Thymus (tissue), 11 donors: ENCODE measurements around the gene ZNF77. TPM values are rescaled to one million over a fixed set of nuclear protein-coding genes. Genes with fewer than 3 reads are reported as not detected.

ENCODE experiments used
- DNase-seq, 9 donors: peaks; one replicate each; pipeline ENCODE4 v3.0.0-alpha.2; 2013; ENCODE audit warnings: low spot score in 9 of 9, low read depth in 6 of 9, missing footprints in 1 of 9
- H3K27ac ChIP-seq, 2 donors: one replicate each; pipeline ENCODE4 v1.5.1; 2013; ENCODE audit warnings: control low read depth in 1 of 2, low read depth in 1 of 2, low read length in 1 of 2, mild to moderate bottlenecking in 1 of 2, moderate library complexity in 1 of 2
- H3K27me3 ChIP-seq, 2 donors: one replicate each; pipeline ENCODE4 v1.5.1; 2013; ENCODE audit warnings: low read length in 1 of 2; ENCODE audit not compliant: control insufficient read depth in 2 of 2, insufficient read depth in 1 of 2
- H3K36me3 ChIP-seq, 2 donors: one replicate each; pipeline ENCODE4 v1.5.1; 2013; ENCODE audit warnings: low read length in 1 of 2, mild to moderate bottlenecking in 1 of 2, moderate library complexity in 1 of 2; ENCODE audit not compliant: control insufficient read depth in 2 of 2, insufficient read depth in 2 of 2
- H3K4me1 ChIP-seq, 2 donors: one replicate each; pipeline ENCODE4 v1.5.1; 2013; ENCODE audit warnings: low read length in 2 of 2; ENCODE audit not compliant: control insufficient read depth in 2 of 2, insufficient read depth in 2 of 2
- H3K4me3 ChIP-seq, 2 donors: one replicate each; pipeline ENCODE4 v1.5.1; 2013; ENCODE audit warnings: low read length in 2 of 2, control low read depth in 1 of 2, mild to moderate bottlenecking in 1 of 2
- H3K9me3 ChIP-seq, 2 donors: one replicate each; pipeline ENCODE4 v1.5.1; 2013; ENCODE audit warnings: low read length in 1 of 2, mild to moderate bottlenecking in 1 of 2; ENCODE audit not compliant: control insufficient read depth in 2 of 2, insufficient read depth in 1 of 2
- WGBS: extraction: QIAGEN DNeasy Blood & Tissue Kit; methylation state at CpG from one replicate; pipeline ENCODE4 v1.1.7; 2013; 5-methylcytosine and 5-hydroxymethylcytosine counted together
- polyA plus RNA-seq: library from polyadenylated mRNA; stranded (reverse); fragments of 200-250 nt; gene quantifications from one replicate; pipeline ENCODE4 v1.2.3, GENCODE V29; 2013
- total RNA-seq: library from RNA; stranded (reverse); fragments of 120-200 nt; gene quantifications from one replicate; pipeline ENCODE4 v1.2.4, GENCODE V29; 2013
- donor health status: healthy.

Gene ZNF77
- total and polyA plus RNA-seq, 2 donors = 4.6 to 7.7 TPM

DNA sequence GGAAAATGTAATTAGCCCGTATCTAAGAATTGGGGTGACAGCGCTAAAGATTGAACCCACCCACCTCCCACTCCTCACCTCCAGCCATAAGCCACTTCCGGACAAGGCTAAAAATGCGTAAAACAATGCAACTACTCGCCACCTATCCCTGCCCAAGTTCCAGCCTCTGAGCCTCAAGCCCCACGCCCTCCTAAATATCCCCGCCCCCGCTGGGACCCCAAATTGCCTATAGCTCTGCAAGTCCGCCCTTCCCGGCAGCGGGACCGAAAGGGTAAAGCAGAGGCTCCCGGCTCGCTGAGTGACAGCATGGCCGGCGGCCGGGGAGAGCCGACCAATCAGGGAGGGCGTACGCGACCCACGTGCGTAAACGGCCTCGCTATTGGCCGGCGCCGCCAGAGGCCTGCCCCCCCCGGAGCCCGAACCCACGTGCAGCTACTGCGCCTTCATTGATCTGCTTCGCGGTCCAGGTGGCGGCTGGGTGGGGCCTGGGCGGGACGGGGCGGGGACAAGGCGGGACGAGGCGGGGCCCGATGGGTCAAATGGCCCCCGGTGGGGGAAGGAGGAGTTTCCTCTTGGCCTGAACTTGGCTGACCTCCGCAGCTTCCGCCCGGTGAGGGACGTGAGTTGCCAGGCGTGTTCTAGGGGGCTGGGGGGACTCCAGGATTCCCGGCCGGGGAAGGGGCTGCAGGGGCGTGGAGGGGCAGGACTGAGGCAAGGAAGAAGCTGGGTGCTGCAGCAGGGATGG, 32.4 kb upstream of the ZNF77 start, which contains the start of gene TLE6:
TLE6 (plus strand) TSS at position 564 of the 745 bp plus-strand sequence. CDS start 670 bp downstream, outside the sequence.
- H3K36me3 ChIP-seq = no peaks in the 10 kb centered on the region
- peaks cover 2 to 60% of the 10 kb centered on the region in 2 donors for H3K27me3 ChIP-seq
- peaks cover 18 to 32% of the 10 kb centered on the region in 2 donors for H3K4me1 ChIP-seq
- peaks cover 0 to 8% of the 10 kb centered on the region in 2 donors for H3K9me3 ChIP-seq
- WGBS = 1% methylated on average over 51 of the region's 51 CpGs
- H3K4me3 ChIP-seq = peak within 1 kb of the TSS; percentile 62 to 69
- H3K27ac ChIP-seq = peak within 1 kb of the TSS in 1 of 2 donors; percentile 36
- DNase-seq = peak; percentile 71 to 96 (median 88)

GRCh38 chr19:2976609-2977000, 31.8 kb upstream of the ZNF77 start:
- DNase-seq = no peak
- Histone ChIP-seq H3K27ac (no peak overlapping the region), H3K9me3 (peaks cover 0 to 13% of the 10 kb centered on the region in 2 donors), H3K4me1 (peaks cover 18 to 37% of the 10 kb centered on the region in 2 donors), H3K4me3 (peak overlapping the region; percentile 62 to 69), H3K36me3 (no peaks in the 10 kb centered on the region), H3K27me3 (peaks cover 2 to 56% of the 10 kb centered on the region in 2 donors)
- 14% methylated on average over 15 of the region's 15 CpGs for WGBS

DNA sequence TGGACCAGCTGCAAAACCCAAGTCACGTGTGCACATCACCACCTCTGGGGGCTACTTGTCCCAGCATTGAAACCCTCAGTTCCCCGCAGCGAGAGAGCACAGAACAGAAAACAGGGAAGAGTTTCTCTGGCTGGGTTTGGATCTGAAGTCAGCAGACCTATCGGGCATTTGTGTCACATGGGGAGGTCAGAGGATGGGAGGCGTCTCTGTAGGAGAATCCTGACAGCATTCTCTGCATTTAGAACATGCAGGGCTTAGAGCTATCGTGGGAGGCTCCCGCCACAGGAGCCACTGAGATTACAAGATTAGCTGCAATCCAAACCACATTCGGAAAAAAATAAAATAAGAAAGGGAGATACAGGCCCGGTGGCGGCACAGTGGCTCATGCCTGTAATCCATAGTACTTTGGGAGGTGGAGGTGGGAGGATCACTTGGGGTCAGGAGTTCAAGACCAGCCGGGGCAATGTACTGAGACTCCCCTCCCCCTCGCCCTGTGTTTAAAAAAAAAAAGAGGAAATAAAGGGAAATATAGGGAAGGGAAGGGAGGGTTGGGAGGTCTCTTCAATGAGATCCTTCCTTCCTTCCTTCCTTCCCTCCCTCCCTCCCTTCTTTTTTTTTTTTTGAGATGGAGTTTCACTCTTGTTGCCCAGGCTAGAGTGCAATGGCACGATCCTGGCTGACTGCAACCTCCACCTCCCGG, 29.7 kb upstream of the ZNF77 start:
- no peak overlapping the region for H3K4me3 ChIP-seq
- peaks cover 18 to 57% of the 10 kb centered on the region in 2 donors for H3K4me1 ChIP-seq
- 11% methylated on average over 14 of the region's 14 CpGs for WGBS
- H3K27ac ChIP-seq = no peak overlapping the region
- H3K27me3 ChIP-seq = peaks cover 0 to 42% of the 10 kb centered on the region in 2 donors
- H3K9me3 ChIP-seq = peaks cover 0 to 14% of the 10 kb centered on the region in 2 donors
- DNase-seq = no peak
- no peaks in the 10 kb centered on the region for H3K36me3 ChIP-seq

DNA sequence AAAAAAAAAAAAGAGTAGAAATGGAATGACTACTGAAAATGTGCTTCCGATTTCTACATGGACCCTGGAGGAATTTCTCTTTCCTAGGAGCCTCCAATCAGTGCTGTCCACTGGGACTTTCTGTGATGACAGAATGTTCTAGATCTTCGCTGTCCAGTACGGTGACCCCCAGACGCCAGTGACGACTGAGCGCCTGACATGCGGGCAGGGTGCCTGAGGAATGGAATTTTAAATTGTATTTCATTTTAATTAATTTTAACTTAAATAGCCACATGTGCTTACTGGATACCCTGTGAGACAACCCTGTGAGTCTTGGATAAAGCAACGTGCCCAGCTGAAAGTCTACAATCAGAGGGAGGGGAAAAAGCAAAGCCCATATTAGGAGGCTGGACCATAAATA, 28.5 kb upstream of the ZNF77 start:
- no peaks in the 10 kb centered on the region for H3K36me3 ChIP-seq
- H3K4me1 ChIP-seq = peaks cover 30 to 69% of the 10 kb centered on the region in 2 donors
- DNase-seq = no peak
- WGBS = 87% methylated on average over 8 of the region's 8 CpGs
- no peak overlapping the region for H3K4me3 ChIP-seq
- H3K27me3 ChIP-seq = peaks cover 0 to 42% of the 10 kb centered on the region in 2 donors
- no peak overlapping the region for H3K27ac ChIP-seq
- peaks cover 0 to 14% of the 10 kb centered on the region in 2 donors for H3K9me3 ChIP-seq

- no peak for DNase-seq
- WGBS = 90% methylated on average over 9 of the region's 9 CpGs
- peaks cover 20 to 48% of the 10 kb centered on the region in 2 donors for H3K4me1 ChIP-seq
- H3K9me3 ChIP-seq = peaks cover 0 to 6% of the 10 kb centered on the region in 2 donors
- no peak overlapping the region for H3K4me3 ChIP-seq
- no peaks in the 10 kb centered on the region for H3K36me3 ChIP-seq
- no peak overlapping the region for H3K27ac ChIP-seq
- H3K27me3 ChIP-seq = peaks cover 0 to 24% of the 10 kb centered on the region in 2 donors
These were observed 25.5 kb upstream of the ZNF77 start for GRCh38 chr19:2970201-2970835.

GRCh38 chr19:2969104-2969504, 24.3 kb upstream of the ZNF77 start:
- Histone ChIP-seq H3K4me1 (peaks cover 12 to 39% of the 10 kb centered on the region in 2 donors), H3K27ac (peak overlapping the region; percentile 83 to 96), H3K36me3 (no peaks in the 10 kb centered on the region), H3K4me3 (peak overlapping the region in 1 of 2 donors; percentile 18), H3K9me3 (peaks cover 0 to 6% of the 10 kb centered on the region in 2 donors), H3K27me3 (peaks cover 0 to 12% of the 10 kb centered on the region in 2 donors)
- peak in 7 of 9 donors; percentile 47 to 88 (median 67) for DNase-seq
- 12% methylated on average over 5 of the region's 5 CpGs for WGBS

- H3K4me1 ChIP-seq = peaks cover 12 to 38% of the 10 kb centered on the region in 2 donors
- no peak overlapping the region for H3K4me3 ChIP-seq
- H3K27ac ChIP-seq = no peak overlapping the region
- H3K27me3 ChIP-seq = peaks cover 0 to 2% of the 10 kb centered on the region in 2 donors
- no peak for DNase-seq
- H3K36me3 ChIP-seq = no peaks in the 10 kb centered on the region
- WGBS = 87% methylated on average over 8 of the region's 8 CpGs
- peaks cover 0 to 6% of the 10 kb centered on the region in 2 donors for H3K9me3 ChIP-seq
These were observed 23.2 kb upstream of the ZNF77 start for GRCh38 chr19:2967972-2968371.

DNA sequence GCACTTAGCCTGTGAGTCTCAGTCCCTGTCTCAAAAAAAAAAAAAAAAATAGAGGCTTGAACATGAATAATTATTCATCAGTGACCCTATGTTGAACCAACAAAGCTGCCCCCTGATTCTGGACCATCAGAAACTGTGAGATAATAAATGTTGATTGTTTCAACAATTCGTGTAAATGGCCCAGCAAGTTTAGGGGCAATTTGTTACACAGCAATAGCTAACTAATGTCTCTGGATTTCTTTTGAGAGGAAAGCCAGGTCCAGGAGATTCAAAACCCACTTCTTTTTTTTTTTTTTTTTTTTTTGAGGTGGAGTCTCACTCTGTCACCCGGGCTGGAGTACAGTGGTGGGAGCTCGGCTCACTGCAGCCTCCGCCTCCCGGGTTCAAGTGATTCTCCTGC, 20.1 kb upstream of the ZNF77 start:
- no peak for DNase-seq
- H3K9me3 ChIP-seq = no peaks in the 10 kb centered on the region
- no peaks in the 10 kb centered on the region for H3K27me3 ChIP-seq
- no peak overlapping the region for H3K4me3 ChIP-seq
- H3K36me3 ChIP-seq = no peaks in the 10 kb centered on the region
- 99% methylated on average over 5 of the region's 5 CpGs for WGBS
- no peak overlapping the region for H3K27ac ChIP-seq
- peaks cover 14 to 21% of the 10 kb centered on the region in 2 donors for H3K4me1 ChIP-seq
